Stimulated activated CD8-positive, alpha-beta memory T cell treated with anti-CD3 and anti-CD28 coated beads, Interleukin-4, amount 100 ng/mL, for 4 hours (primary cell): ENCODE data around the gene RSPO1.

ENCODE experiments used
- DNase-seq, 2 donors: peaks; one replicate each; pipeline ENCODE4 v3.0.0-alpha.2; 2020; ENCODE audit warnings: low read depth in 2 of 2, low spot score in 1 of 2

Gene RSPO1

DNA sequence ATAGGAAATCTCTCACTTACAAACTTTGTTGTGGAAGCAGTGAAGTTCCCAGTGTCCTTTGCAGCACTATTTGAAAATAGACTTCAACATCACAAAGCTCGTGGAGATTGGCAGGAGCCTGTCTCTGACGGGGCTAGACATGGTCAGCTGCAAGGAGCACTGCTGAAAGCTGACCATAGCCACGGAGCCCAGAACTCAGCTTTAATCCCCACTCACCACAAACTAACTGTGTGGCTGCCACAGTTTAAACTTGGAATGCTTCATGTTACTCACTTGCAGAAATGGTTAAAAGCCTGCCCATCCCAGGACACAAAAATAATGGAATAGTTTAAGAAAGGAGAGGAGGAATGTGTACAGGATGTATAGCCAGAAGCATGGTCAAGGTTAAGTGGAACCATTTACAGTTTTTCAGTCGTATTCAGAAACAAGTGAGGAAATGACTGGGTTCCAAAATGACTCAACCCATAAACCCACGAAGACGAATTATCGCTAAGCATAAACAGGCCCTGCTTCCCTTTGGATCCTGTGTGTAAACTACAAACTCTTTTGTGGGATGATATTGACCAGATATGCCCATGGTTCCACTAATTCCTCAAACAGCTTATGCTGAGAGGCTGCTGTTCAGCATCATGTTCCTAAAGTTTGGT is 59.7 kb downstream of the RSPO1 start:
- DNase-seq: no peak

DNA sequence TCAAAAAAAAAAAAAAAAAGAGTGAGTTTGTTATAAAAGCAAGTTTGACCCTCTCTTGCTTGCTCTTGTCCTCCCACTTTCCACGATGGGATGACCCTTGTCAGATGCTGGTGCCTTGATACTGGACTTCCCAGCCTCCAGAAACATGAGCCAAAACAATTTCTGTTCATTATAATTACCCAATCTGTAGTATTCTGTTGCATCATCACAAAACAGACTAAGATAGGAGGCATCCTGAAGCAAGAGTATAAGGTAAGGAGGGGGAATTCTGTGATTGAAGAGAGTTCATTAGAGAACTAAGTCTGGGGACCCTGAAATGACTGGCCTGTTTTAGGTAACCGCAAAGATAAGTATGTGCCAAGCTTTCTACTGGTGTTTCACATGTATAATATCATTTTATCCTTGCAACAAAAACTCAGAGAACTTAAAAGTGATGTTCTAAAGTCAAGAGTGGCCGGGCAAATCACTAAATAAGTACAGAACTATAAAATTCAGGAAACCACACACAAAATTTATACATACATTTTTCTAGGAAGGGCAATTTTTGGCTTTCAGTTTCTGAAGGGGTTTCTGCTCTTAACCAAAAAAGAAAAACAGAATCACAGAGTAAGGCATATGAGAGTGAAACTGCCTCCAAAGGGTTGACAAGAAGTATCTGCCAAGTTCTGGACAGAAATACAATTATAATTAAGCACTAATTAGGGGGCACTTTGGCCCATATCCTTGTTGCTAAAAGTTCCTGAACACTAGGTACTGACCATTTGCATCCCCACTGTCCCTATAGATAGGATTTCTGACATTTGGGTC is 64.0 kb downstream of the RSPO1 start:
- DNase-seq: no peak

DNA sequence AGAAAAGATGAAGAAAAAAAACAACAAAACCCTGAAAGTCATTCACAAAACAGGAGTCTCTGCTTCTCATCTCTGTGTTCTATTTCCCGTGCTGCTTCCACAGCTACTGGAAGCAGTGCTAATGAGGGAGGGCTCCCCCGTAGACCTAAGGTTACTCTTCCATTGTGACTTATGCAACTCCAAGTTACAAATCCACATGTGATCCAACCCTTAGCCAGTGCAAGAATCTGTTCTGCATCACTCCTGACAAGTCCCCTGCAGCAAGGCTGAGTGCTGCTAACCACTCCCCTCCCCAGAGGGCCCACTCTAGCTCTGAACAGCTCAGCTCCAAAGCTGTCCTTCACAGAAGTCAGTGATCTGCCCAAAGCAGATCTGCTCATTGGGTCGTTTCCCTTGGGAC is 67.7 kb downstream of the RSPO1 start:
- no peak for DNase-seq

DNA sequence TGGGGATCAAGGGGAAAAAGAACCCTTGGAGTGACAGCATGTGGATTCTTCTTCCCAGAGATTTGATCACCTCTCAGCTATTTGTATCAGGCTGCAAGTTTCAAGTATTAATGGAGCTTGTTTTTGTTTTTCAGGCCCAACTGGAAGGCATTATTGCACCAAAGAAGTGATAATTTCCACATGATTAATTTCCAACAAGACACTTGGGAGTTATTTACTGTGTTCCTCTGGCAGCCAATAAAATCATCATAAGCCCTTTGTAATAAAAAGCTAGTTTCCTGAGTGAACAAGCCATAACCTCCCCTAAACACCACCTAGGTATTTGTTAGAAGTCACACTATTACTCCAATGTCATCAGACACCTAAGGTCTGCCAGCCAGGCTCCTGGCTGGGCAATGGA is 69.8 kb downstream of the RSPO1 start:
- no peak for DNase-seq

DNA sequence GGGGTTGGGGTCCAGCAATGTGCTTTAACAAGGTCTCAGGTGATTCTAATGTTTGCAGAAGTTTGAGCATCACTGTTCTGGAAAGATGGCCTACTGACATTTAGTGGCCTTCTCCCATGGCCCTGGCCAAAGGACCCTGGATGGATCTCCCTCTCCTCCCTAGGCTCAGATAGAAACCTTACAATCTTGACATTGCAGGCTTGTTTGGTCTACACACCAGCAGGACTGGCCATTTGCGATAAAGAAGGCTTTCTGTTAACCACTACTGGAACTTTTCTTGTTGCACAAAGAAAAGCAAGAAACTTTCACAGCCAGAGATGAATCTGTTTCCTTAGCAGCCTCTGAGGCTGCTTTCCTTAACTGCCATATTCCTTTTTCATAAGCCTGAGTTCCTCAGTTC is 71.7 kb downstream of the RSPO1 start:
- DNase-seq: no peak
